Measurements from ENCODE around the gene STX8.

STX8 gene

GRCh38 chr17:9266697-9267117 lies 308.9 kb downstream of the STX8 start:
- H4K20me1 ChIP-seq (ENCODE audit: insufficient read depth, low read length) = no peaks in the 10 kb centered on the region
- H2AFZ ChIP-seq (ENCODE audit: low read depth, low read length) = no peak overlapping the region
- no peak for DNase-seq
- no peak overlapping the region for H3K4me3 ChIP-seq (ENCODE audit: low read depth in 1 of 2, low read length in 2 of 2)
- H3K27me3 ChIP-seq (ENCODE audit: insufficient read depth, low read length, poor library complexity) = no peaks in the 10 kb centered on the region
- no peaks in the 10 kb centered on the region for H3K4me1 ChIP-seq (ENCODE audit: insufficient read depth, low read length)
- no peak for TF ChIP-seq EZH2 (IDR thresholded peaks at IDR 0.05; ENCODE audit: borderline replicate concordance, low read depth, low read length, severe bottlenecking)
- TF ChIP-seq, protein P1, sequence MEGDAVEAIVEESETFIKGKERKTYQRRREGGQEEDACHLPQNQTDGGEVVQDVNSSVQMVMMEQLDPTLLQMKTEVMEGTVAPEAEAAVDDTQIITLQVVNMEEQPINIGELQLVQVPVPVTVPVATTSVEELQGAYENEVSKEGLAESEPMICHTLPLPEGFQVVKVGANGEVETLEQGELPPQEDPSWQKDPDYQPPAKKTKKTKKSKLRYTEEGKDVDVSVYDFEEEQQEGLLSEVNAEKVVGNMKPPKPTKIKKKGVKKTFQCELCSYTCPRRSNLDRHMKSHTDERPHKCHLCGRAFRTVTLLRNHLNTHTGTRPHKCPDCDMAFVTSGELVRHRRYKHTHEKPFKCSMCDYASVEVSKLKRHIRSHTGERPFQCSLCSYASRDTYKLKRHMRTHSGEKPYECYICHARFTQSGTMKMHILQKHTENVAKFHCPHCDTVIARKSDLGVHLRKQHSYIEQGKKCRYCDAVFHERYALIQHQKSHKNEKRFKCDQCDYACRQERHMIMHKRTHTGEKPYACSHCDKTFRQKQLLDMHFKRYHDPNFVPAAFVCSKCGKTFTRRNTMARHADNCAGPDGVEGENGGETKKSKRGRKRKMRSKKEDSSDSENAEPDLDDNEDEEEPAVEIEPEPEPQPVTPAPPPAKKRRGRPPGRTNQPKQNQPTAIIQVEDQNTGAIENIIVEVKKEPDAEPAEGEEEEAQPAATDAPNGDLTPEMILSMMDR (IDR thresholded peaks at IDR 0.05; ENCODE audit: borderline replicate concordance, extremely low read depth, low read length, poor library complexity, severe bottlenecking) = no peak
- H3K4me2 ChIP-seq (ENCODE audit: insufficient read depth, low read length) = no peak overlapping the region
- ATAC-seq (ENCODE audit: insufficient read depth, low read depth) = no peak
- H3K9ac ChIP-seq (ENCODE audit: low read depth, low read length) = no peak overlapping the region
- H3K36me3 ChIP-seq (ENCODE audit: insufficient read depth, low read length) = no peaks in the 10 kb centered on the region
- no peak overlapping the region for H3K27ac ChIP-seq (ENCODE audit: low read length)
- H3K79me2 ChIP-seq (ENCODE audit: insufficient read depth, low read length) = no peaks in the 10 kb centered on the region
- no peaks in the 10 kb centered on the region for H3K9me3 ChIP-seq (ENCODE audit: insufficient read depth, low read length, severe bottlenecking)

GRCh38 chr17:9266031-9266680 lies 309.5 kb downstream of the STX8 start:
- H3K4me1 ChIP-seq (ENCODE audit: insufficient read depth, low read length) = no peaks in the 10 kb centered on the region
- no peaks in the 10 kb centered on the region for H3K9me3 ChIP-seq (ENCODE audit: insufficient read depth, low read length, severe bottlenecking)
- H3K9ac ChIP-seq (ENCODE audit: low read depth, low read length) = no peak overlapping the region
- no peaks in the 10 kb centered on the region for H3K79me2 ChIP-seq (ENCODE audit: insufficient read depth, low read length)
- H3K36me3 ChIP-seq (ENCODE audit: insufficient read depth, low read length) = no peaks in the 10 kb centered on the region
- no peak for ATAC-seq (ENCODE audit: insufficient read depth, low read depth)
- no peak for TF ChIP-seq EZH2 (IDR thresholded peaks at IDR 0.05; ENCODE audit: borderline replicate concordance, low read depth, low read length, severe bottlenecking)
- TF ChIP-seq, protein P1 (IDR thresholded peaks at IDR 0.05; ENCODE audit: borderline replicate concordance, extremely low read depth, low read length, poor library complexity, severe bottlenecking) = no peak
- no peak overlapping the region for H2AFZ ChIP-seq (ENCODE audit: low read depth, low read length)
- H3K27me3 ChIP-seq (ENCODE audit: insufficient read depth, low read length, poor library complexity) = no peaks in the 10 kb centered on the region
- no peak overlapping the region for H3K4me3 ChIP-seq (ENCODE audit: low read depth in 1 of 2, low read length in 2 of 2)
- no peak overlapping the region for H3K27ac ChIP-seq (ENCODE audit: low read length)
- no peak overlapping the region for H3K4me2 ChIP-seq (ENCODE audit: insufficient read depth, low read length)
- H4K20me1 ChIP-seq (ENCODE audit: insufficient read depth, low read length) = no peaks in the 10 kb centered on the region
- no peak for DNase-seq

DNA sequence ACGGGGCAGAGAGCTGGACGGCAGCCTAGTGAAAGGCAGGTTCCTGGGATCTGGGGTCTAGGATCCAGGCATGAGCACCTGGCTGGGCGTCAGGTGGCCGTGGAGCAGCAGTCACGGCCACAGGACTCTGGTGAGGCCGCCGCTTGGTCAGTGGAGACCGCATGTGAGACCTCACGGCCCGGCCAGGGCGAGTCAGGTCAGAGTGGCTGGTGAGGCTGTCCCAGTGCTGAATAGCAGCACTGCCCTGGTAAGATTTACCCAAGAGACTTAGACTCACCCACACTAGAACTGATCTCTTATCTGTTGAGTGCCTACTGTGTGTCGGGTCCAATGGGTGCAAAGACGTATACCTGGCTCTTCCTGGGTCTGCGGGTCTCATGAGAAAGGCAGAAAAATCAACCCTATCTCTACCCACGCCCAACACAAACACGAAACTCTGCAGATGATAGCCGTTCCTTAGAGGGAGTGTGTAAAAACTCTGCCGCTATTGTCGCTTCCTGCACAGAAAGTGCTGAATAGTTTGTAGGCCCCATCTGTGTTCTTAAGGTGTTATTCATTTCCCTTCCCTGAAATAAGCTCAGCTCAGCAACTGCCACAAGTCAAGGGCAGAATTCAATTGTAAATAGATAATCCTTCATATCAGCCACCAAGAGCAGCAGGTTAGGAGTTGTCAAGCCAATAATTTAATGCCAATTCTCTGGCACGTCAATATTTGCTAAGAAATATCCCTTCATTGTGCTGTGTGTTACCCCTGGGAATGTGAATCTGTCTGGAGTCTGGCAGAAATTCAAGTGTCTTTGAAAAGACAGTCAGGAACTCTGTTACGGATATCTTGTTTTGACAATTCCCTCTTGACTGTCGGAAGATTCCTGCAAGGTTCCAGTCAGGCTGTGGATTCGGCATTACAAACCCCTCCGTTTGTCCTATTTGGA lies 314.3 kb downstream of the STX8 start:
- DNase-seq (no peak), ATAC-seq (ENCODE audit: insufficient read depth, low read depth) (no peak)
- H3K36me3 ChIP-seq (ENCODE audit: insufficient read depth, low read length) = no peaks in the 10 kb centered on the region
- H3K79me2 ChIP-seq (ENCODE audit: insufficient read depth, low read length) = no peaks in the 10 kb centered on the region
- H4K20me1 ChIP-seq (ENCODE audit: insufficient read depth, low read length) = no peaks in the 10 kb centered on the region
- no peak for TF ChIP-seq EZH2 (IDR thresholded peaks at IDR 0.05; ENCODE audit: borderline replicate concordance, low read depth, low read length, severe bottlenecking)
- TF ChIP-seq, protein P1 (IDR thresholded peaks at IDR 0.05; ENCODE audit: borderline replicate concordance, extremely low read depth, low read length, poor library complexity, severe bottlenecking) = no peak
- no peak overlapping the region for H2AFZ ChIP-seq (ENCODE audit: low read depth, low read length)
- no peaks in the 10 kb centered on the region for H3K9me3 ChIP-seq (ENCODE audit: insufficient read depth, low read length, severe bottlenecking)
- no peak overlapping the region for H3K4me3 ChIP-seq (ENCODE audit: low read depth in 1 of 2, low read length in 2 of 2)
- no peak overlapping the region for H3K27ac ChIP-seq (ENCODE audit: low read length)
- peaks cover 12% of the 10 kb centered on the region for H3K4me1 ChIP-seq (ENCODE audit: insufficient read depth, low read length)
- H3K4me2 ChIP-seq (ENCODE audit: insufficient read depth, low read length) = no peak overlapping the region
- no peaks in the 10 kb centered on the region for H3K27me3 ChIP-seq (ENCODE audit: insufficient read depth, low read length, poor library complexity)
- no peak overlapping the region for H3K9ac ChIP-seq (ENCODE audit: low read depth, low read length)

Data from DND-41 (cell line).